GM19023 (cell line): Measurements from ENCODE around the gene MLXIP.
"Not testable (repeated sequence)": the region's sequence is repeated elsewhere in the genome, so short reads cannot be mapped to it uniquely, and the experiment has no call there.

Experiments used
- ATAC-seq: cut with Tn5 transposase; IDR thresholded peaks from one replicate; pipeline ENCODE4 v1.9.1; 2021; ENCODE audit warnings: mild to moderate bottlenecking, moderate library complexity; ENCODE audit not compliant: unreplicated experiment

The MLXIP gene

GRCh38 chr12:122051231-122051876 is 27.2 kb upstream of the MLXIP start:
- no peak for ATAC-seq

GRCh38 chr12:122052285-122052684 is 26.3 kb upstream of the MLXIP start:
- ATAC-seq: no peak

GRCh38 chr12:122054842-122055520 is 23.6 kb upstream of the MLXIP start:
- no peak for ATAC-seq

- not testable (repeated sequence) for ATAC-seq
These were observed 22.1 kb upstream of the MLXIP start for GRCh38 chr12:122056406-122056805.

- ATAC-seq: no peak
These were observed 21.4 kb upstream of the MLXIP start for GRCh38 chr12:122057007-122057735.

- ATAC-seq: no peak
These were observed 20.8 kb upstream of the MLXIP start for GRCh38 chr12:122057769-122058168.

GRCh38 chr12:122058549-122059149 is 19.9 kb upstream of the MLXIP start:
- ATAC-seq: no peak

GRCh38 chr12:122059203-122059960 is 19.2 kb upstream of the MLXIP start:
- no peak for ATAC-seq

- ATAC-seq: no peak
These were observed 18.5 kb upstream of the MLXIP start for GRCh38 chr12:122060081-122060501.

- no peak for ATAC-seq
These were observed 17.3 kb upstream of the MLXIP start for GRCh38 chr12:122061253-122061652.

- ATAC-seq: no peak
These were observed 15.5 kb upstream of the MLXIP start for GRCh38 chr12:122062832-122063693.

GRCh38 chr12:122063694-122064024 is 14.9 kb upstream of the MLXIP start:
- no peak for ATAC-seq

GRCh38 chr12:122064025-122064777 is 14.4 kb upstream of the MLXIP start:
- ATAC-seq: no peak

- no peak for ATAC-seq
These were observed 13.6 kb upstream of the MLXIP start for GRCh38 chr12:122064780-122065588.

GRCh38 chr12:122067548-122067947 is 11.0 kb upstream of the MLXIP start:
- no peak for ATAC-seq

- ATAC-seq: peak; percentile 86
These were observed 10.6 kb upstream of the MLXIP start for GRCh38 chr12:122067966-122068365.

- no peak for ATAC-seq
These were observed 6.3 kb upstream of the MLXIP start for GRCh38 chr12:122072031-122072970.
